ENCODE measurements around the gene HS2ST1.

- TF ChIP-seq ELF4 (IDR thresholded peaks at IDR 0.05): no peak
- no peak for TF ChIP-seq SUZ12 (IDR thresholded peaks at IDR 0.05)
- TF ChIP-seq CTBP1 (IDR thresholded peaks at IDR 0.05; ENCODE audit: borderline replicate concordance): no peak
- TF ChIP-seq HDGF (IDR thresholded peaks at IDR 0.05; ENCODE audit: borderline replicate concordance): no peak
- TF ChIP-seq FOXA1 (IDR thresholded peaks at IDR 0.05): no peak
- no peak for TF ChIP-seq SP1 (IDR thresholded peaks at IDR 0.05)
- no peak for TF ChIP-seq BHLHE40 (IDR thresholded peaks at IDR 0.05; ENCODE audit: borderline replicate concordance)
- TF ChIP-seq ZNF384 (IDR thresholded peaks at IDR 0.05): no peak
- TF ChIP-seq ARNT (IDR thresholded peaks at IDR 0.05): no peak
- TF ChIP-seq TARDBP (IDR thresholded peaks at IDR 0.05): no peak
- TF ChIP-seq LEF1 (IDR thresholded peaks at IDR 0.05; ENCODE audit: borderline replicate concordance): no peak
Observed at GRCh38 chr1:87117761-87118368, 203.4 kb downstream of the HS2ST1 start.
